A673 (cell line): ENCODE measurements around the gene RPL10A.

ENCODE experiments used
- EZH2 ChIP-seq: fragments of 200-600 bp; sonication (generic); IDR thresholded peaks from 2 replicates; pipeline ENCODE4 v1.6.1; 2017; ENCODE audit warnings: borderline replicate concordance, low read depth, mild to moderate bottlenecking, mixed read lengths, antibody characterized with exemption, low read length; ENCODE audit not compliant: poor library complexity, severe bottlenecking
- TF ChIP-seq, protein P1 (sequence below): fragments of 300-800, 200-600 bp; sonication (generic); conservative IDR thresholded peaks from 2 replicates; pipeline ENCODE4 v1.5.1; 2017; ENCODE audit warnings: low read depth, mild to moderate bottlenecking, antibody characterized with exemption, low read length, moderate library complexity, mixed read lengths

DNA sequence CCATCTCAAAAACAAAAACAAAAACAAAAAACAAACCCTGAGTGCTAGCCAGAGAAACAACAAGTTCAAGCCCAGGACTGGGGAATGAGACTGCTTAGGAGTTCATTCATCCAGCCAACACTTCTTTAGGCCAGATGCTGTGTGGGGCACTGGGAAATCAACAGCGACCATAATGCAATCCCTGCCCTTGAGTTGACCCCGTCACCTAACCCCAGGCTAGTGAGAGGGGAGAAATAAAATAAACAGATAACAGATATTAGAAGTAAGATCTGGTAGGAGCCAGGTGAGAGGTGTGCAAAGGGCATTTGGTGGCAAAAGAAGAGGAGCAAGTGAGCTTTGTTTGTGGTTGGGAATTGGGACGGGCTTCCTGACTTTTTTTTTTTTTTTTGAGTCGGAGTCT, 4.9 kb upstream of the RPL10A start:
- TF ChIP-seq, protein P1, sequence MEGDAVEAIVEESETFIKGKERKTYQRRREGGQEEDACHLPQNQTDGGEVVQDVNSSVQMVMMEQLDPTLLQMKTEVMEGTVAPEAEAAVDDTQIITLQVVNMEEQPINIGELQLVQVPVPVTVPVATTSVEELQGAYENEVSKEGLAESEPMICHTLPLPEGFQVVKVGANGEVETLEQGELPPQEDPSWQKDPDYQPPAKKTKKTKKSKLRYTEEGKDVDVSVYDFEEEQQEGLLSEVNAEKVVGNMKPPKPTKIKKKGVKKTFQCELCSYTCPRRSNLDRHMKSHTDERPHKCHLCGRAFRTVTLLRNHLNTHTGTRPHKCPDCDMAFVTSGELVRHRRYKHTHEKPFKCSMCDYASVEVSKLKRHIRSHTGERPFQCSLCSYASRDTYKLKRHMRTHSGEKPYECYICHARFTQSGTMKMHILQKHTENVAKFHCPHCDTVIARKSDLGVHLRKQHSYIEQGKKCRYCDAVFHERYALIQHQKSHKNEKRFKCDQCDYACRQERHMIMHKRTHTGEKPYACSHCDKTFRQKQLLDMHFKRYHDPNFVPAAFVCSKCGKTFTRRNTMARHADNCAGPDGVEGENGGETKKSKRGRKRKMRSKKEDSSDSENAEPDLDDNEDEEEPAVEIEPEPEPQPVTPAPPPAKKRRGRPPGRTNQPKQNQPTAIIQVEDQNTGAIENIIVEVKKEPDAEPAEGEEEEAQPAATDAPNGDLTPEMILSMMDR = no peak
- no peak for TF ChIP-seq EZH2
